Mammary epithelial cell (primary cell): ENCODE measurements around the gene YBX2.
A peak's percentile ranks its signal among the peaks of the same experiment; 100 is the strongest.

Source experiments
- EZH2 ChIP-seq: IDR thresholded peaks from 2 replicates; pipeline ENCODE4 v1.6.1; 2012; ENCODE audit warnings: low read length, inconsistent platforms, borderline replicate concordance
- TF ChIP-seq, protein P1 (sequence below), 2 donors: IDR thresholded peaks in 1 of 2; conservative IDR thresholded peaks in 1 of 2; 2 replicates each; pipeline ENCODE4 v1.5.1; 2011 to 2012; ENCODE audit warnings: inconsistent platforms in 2 of 2, low read length in 2 of 2, mild to moderate bottlenecking in 2 of 2, control low read depth in 1 of 2, low read depth in 1 of 2; ENCODE audit not compliant: insufficient read depth in 1 of 2; ENCODE audit errors: extremely low read depth in 1 of 2

GRCh38 chr17:7294614-7295153 is at the start of gene YBX2:
- TF ChIP-seq, protein P1, sequence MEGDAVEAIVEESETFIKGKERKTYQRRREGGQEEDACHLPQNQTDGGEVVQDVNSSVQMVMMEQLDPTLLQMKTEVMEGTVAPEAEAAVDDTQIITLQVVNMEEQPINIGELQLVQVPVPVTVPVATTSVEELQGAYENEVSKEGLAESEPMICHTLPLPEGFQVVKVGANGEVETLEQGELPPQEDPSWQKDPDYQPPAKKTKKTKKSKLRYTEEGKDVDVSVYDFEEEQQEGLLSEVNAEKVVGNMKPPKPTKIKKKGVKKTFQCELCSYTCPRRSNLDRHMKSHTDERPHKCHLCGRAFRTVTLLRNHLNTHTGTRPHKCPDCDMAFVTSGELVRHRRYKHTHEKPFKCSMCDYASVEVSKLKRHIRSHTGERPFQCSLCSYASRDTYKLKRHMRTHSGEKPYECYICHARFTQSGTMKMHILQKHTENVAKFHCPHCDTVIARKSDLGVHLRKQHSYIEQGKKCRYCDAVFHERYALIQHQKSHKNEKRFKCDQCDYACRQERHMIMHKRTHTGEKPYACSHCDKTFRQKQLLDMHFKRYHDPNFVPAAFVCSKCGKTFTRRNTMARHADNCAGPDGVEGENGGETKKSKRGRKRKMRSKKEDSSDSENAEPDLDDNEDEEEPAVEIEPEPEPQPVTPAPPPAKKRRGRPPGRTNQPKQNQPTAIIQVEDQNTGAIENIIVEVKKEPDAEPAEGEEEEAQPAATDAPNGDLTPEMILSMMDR (conservative IDR thresholded peaks at IDR 0.05 in 1 of 2, IDR thresholded peaks at IDR 0.05 in 1 of 2; ENCODE audit: extremely low read depth in 1 of 2, insufficient read depth in 1 of 2, low read depth in 1 of 2, low read length in 2 of 2) = peak in 1 of 2 donors; percentile 3
- no peak for TF ChIP-seq EZH2
